Measurements from ENCODE around the gene NKAIN4. TPM values are rescaled to one million over a fixed set of nuclear protein-coding genes. Genes with fewer than 3 reads are reported as not detected.

NKAIN4 gene
- total RNA-seq = 0.15 and 1.4 TPM in 2 replicates

GRCh38 chr20:63254232-63254605 is at the start of gene NKAIN4:
NKAIN4 (minus strand) TSS chr20:63254463; CDS start chr20:63254450, 13 bp downstream.

DNA sequence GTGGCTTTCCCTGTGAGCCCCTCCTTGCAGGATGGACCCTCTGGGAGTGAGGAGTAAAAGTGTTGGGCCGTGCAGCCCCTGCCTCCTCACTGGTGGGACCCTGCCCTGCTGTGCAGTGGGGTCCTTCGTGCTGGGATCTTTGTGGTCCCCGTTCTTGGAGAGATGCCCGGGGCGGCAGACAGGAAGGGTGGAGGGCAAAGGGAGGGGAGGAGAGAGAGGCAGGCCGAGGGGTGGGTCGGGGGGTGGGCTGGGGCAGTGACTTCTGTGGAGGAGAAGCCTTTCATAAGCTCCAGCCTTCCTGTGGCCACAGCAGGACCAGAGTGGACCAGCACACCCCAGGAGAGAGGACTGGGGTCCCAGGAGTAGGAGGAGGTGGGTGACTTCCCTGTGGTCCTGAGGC is 38.6 kb upstream of the NKAIN4 start, which contains the start of gene COL20A1:
Gene COL20A1 (plus strand): TSS at position 283 of the 400 bp plus-strand sequence. CDS start 1,922 bp downstream, outside the sequence.

GRCh38 chr20:63272105-63273058 is 18.1 kb upstream of the NKAIN4 start, which contains the start of gene ARFGAP1:
ARFGAP1 (plus strand) TSS chr20:63272813; CDS start chr20:63275581, 2,768 bp downstream.

DNA sequence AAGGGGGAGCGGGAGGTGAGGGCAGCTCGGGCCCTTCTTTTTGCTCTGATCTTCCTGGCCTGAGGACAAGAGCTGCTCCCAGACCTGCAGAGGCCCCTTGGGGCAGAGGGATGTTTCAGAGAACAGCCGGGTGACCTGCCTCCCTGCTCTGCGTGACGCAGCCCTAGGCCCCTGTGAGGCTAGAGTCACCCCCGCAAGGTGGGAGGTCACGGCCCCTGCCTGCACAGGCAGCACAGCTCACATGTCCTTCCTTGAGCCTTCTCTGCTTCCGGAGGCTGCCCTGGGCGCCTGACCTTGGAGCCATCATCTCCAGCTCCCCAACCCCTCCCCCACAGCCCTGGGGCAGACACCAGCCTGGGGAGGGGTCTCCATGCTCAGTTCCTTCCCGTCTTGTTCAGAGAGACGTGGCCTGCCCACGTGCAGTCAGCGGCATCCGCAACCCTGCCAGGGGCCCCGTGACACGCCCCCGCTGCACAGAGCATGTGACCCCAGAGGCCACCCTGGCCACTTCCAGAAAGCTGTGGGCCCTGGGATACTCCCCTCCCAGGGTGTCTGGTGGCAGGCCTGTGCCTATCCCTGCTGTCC is 18.8 kb downstream of the NKAIN4 start, which contains the start of gene BIRC7:
Gene BIRC7 (plus strand): TSS at position 507 of the 585 bp plus-strand sequence. CDS start 192 bp downstream, outside the sequence.

DNA sequence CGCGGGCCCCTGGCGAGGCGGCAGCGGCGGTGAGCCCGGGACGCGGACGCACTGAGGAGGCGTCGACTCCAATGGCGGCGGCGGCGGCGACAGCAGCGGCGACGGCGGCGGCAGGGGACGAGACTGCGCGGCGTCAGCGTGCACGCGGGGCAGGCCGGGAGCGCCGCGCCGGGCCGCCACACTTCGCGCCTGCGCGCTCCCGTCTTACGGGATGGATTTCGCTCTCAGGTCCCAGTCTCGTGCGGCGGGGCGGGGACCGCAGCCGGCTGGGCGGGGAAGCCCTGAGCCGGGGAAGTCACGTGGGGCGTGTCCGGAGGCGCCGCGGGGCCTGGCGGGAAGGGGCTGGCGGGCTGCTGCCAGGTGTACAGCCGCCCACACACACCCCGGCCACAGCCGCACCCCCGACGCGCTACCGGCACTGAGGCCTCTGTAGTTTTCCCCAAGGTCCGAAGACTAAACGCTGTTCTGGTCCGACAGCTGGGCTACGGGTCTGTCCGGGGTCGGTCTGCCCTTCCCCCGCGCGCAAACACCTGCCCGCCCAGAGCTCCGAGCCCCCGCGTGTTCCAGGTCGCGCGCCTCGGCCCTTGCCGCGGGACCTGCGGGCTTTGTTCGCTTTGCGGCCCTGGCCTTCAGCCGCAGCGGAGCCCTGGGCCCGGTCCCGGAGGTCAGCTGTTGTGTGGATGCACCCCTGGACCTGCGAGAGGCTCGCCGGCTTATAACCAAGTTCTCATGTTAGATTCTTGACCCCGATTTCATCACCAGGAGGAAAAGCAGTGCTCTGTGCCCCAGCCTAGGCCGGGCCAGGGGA is 38.0 kb downstream of the NKAIN4 start, which contains the start of gene YTHDF1:
Gene YTHDF1 (minus strand): TSS at position 91 of the 808 bp plus-strand sequence. CDS start 239 bp downstream, outside the sequence.

Other genes with a start within 250 kb of the NKAIN4 start
- not detected in 2 replicates for gene BHLHE23, start 247.5 kb downstream of the NKAIN4 start, total RNA-seq
- gene YTHDF1, start 38.3 kb downstream of the NKAIN4 start, total RNA-seq = 15.5 and 25.0 TPM in 2 replicates
- gene BIRC7, start 18.6 kb downstream of the NKAIN4 start, total RNA-seq = not detected in 2 replicates
- 49.1 and 52.6 TPM in 2 replicates for gene ARFGAP1, start 18.4 kb upstream of the NKAIN4 start, total RNA-seq
- not detected in 2 replicates for gene COL20A1, start 38.7 kb upstream of the NKAIN4 start, total RNA-seq
- not detected in 2 replicates for gene CHRNA4, start 106.9 kb upstream of the NKAIN4 start, total RNA-seq
- gene KCNQ2, start 218.2 kb upstream of the NKAIN4 start, total RNA-seq = not detected in 2 replicates
- not detected in 2 replicates for gene EEF1A2, start 244.6 kb upstream of the NKAIN4 start, total RNA-seq